HepG2 (cell line): ENCODE measurements around the gene CACNA1H. TPM values are rescaled to one million over a fixed set of nuclear protein-coding genes. Genes with fewer than 3 reads are reported as not detected.

Source experiments
- ARHGAP35 ChIP-seq: sonication (generic); formaldehyde crosslinking; IDR thresholded peaks from 2 replicates; pipeline ENCODE4 v1.9.0; 2022; ENCODE audit warnings: mild to moderate bottlenecking, inconsistent platforms, moderate library complexity, missing genetic modification reagents, borderline replicate concordance
- GATAD2A ChIP-seq: IDR thresholded peaks from 2 replicates; pipeline ENCODE4 v1.6.1; 2016
- HES4 ChIP-seq: sonication (generic); formaldehyde crosslinking; IDR thresholded peaks from 2 replicates; pipeline ENCODE4 v1.9.0; 2021; ENCODE audit warnings: mild to moderate bottlenecking, missing genetic modification reagents, borderline replicate concordance
- JUND ChIP-seq: sonication (generic); formaldehyde crosslinking; IDR thresholded peaks from 2 replicates; pipeline ENCODE4 v1.8.0; 2022; ENCODE audit warnings: mild to moderate bottlenecking, missing genetic modification reagents
- MEIS2 ChIP-seq: sonication (generic); formaldehyde crosslinking; IDR thresholded peaks from 2 replicates; pipeline ENCODE4 v1.9.0; 2021; ENCODE audit warnings: mild to moderate bottlenecking, missing genetic modification reagents
- MXI1 ChIP-seq: IDR thresholded peaks from 3 replicates; pipeline ENCODE4 v1.6.1; 2012; ENCODE audit warnings: low read depth, low read length, inconsistent platforms, borderline replicate concordance
- PRPF4 ChIP-seq: fragments of 200-400 bp; formaldehyde crosslinking; IDR thresholded peaks from 2 replicates; pipeline ENCODE4 v1.6.1; 2016; ENCODE audit warnings: low read length, low read depth; ENCODE audit not compliant: poor library complexity, severe bottlenecking
- TP53 ChIP-seq: sonication (generic); formaldehyde crosslinking; conservative IDR thresholded peaks from 2 replicates; pipeline ENCODE4 v1.4.0; 2020; ENCODE audit warnings: missing genetic modification reagents
- ZFAT ChIP-seq: sonication (generic); formaldehyde crosslinking; conservative IDR thresholded peaks from 2 replicates; pipeline ENCODE4 v1.8.1; 2023; ENCODE audit warnings: missing genetic modification reagents, inconsistent platforms
- ZSCAN30 ChIP-seq: sonication (generic); formaldehyde crosslinking; IDR thresholded peaks from 2 replicates; pipeline ENCODE4 v1.5.0; 2020; ENCODE audit warnings: mild to moderate bottlenecking, missing genetic modification reagents
- polyA plus RNA-seq, 8 experiments: library from polyadenylated mRNA; depleted of rRNA in 3 of 8; stranded (reverse) in 7 of 8; unstranded in 1 of 8; fragments of >200 nt; fragmentation: Illumina TruSeq in 4 of 8; extraction: Trizol in 4 of 8; gene quantifications; 2 replicates each; pipeline versions ENCODE4 v1.2.1 to v1.2.3, GENCODE V29; 2011 to 2016; ENCODE audit warnings: low read depth in 4 of 8, missing spikeins in 1 of 8, mixed read lengths in 1 of 8; ENCODE audit not compliant: insufficient read depth in 1 of 8
- total RNA-seq, 5 experiments: library from RNA; depleted of rRNA; stranded (reverse); fragments of >200 nt; fragmentation: Illumina TruSeq; extraction: Trizol; gene quantifications; 2 replicates each; pipeline ENCODE4 v1.2.3, GENCODE V29; 2016; ENCODE audit warnings: low read depth in 1 of 5
- TF ChIP-seq, protein P1 (sequence below), 2 experiments: IDR thresholded peaks; 2 replicates each; pipeline ENCODE4 v1.6.1; 2011 to 2012; ENCODE audit warnings: low read length in 2 of 2, borderline replicate concordance in 1 of 2, low read depth in 1 of 2, mild to moderate bottlenecking in 1 of 2, moderate library complexity in 1 of 2
- TF ChIP-seq, protein P2 (sequence below): sonication (generic); formaldehyde crosslinking; IDR thresholded peaks from 2 replicates; pipeline ENCODE4 v1.4.0; 2020; ENCODE audit warnings: mild to moderate bottlenecking, missing genetic modification reagents, borderline replicate concordance

CACNA1H gene
- total and polyA plus RNA-seq, 2 of the 13 experiments (the other 11 are each of a cell fraction or from before 2014, with no cell fraction given): 0.40 to 1.8 TPM

DNA sequence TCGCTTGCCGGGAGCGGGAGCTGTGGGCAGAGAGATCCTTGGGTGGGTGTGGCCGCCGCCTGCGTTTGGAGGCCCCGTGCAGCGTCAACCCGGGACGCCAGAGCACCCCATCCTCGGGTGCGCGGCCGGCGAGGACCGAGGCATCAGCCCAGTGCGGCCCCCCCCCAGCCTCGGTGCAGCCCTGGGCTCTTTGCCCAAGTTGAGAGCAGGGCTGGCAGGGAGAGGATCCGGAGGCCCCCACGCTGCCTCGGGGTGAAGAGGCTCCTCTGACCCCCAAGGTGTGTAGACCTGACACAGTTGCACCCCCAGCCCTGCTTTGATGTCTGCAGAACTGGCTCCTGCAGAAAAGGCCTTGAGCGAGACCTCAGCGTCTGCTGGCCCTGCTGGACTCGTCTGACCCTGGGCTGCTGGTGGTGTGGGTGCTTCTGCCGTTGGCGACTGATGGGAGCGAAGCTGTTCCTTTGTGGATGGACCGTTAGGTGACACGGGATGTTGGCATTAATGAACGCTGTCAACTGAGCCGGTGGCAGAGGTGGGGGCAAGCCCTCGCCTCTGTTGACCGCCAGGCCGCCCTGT is 8.0 kb downstream of the CACNA1H start (continued):
- TF ChIP-seq, protein P1, sequence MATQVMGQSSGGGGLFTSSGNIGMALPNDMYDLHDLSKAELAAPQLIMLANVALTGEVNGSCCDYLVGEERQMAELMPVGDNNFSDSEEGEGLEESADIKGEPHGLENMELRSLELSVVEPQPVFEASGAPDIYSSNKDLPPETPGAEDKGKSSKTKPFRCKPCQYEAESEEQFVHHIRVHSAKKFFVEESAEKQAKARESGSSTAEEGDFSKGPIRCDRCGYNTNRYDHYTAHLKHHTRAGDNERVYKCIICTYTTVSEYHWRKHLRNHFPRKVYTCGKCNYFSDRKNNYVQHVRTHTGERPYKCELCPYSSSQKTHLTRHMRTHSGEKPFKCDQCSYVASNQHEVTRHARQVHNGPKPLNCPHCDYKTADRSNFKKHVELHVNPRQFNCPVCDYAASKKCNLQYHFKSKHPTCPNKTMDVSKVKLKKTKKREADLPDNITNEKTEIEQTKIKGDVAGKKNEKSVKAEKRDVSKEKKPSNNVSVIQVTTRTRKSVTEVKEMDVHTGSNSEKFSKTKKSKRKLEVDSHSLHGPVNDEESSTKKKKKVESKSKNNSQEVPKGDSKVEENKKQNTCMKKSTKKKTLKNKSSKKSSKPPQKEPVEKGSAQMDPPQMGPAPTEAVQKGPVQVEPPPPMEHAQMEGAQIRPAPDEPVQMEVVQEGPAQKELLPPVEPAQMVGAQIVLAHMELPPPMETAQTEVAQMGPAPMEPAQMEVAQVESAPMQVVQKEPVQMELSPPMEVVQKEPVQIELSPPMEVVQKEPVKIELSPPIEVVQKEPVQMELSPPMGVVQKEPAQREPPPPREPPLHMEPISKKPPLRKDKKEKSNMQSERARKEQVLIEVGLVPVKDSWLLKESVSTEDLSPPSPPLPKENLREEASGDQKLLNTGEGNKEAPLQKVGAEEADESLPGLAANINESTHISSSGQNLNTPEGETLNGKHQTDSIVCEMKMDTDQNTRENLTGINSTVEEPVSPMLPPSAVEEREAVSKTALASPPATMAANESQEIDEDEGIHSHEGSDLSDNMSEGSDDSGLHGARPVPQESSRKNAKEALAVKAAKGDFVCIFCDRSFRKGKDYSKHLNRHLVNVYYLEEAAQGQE (IDR thresholded peaks at IDR 0.05; ENCODE audit: borderline replicate concordance in 1 of 2, low read depth in 1 of 2, low read length in 2 of 2): no peak
- TF ChIP-seq ZFAT (CRISPR knock-in tag) (no peak), JUND (CRISPR knock-in tag) (no peak), GATAD2A (CRISPR knock-in tag) (no peak), TP53 (CRISPR knock-in tag) (no peak), HES4 (CRISPR knock-in tag) (no peak), PRPF4 (no peak), MEIS2 (CRISPR knock-in tag) (no peak), ZSCAN30 (CRISPR knock-in tag) (no peak), ARHGAP35 (CRISPR knock-in tag) (no peak), MXI1 (no peak)
- TF ChIP-seq, protein P2, sequence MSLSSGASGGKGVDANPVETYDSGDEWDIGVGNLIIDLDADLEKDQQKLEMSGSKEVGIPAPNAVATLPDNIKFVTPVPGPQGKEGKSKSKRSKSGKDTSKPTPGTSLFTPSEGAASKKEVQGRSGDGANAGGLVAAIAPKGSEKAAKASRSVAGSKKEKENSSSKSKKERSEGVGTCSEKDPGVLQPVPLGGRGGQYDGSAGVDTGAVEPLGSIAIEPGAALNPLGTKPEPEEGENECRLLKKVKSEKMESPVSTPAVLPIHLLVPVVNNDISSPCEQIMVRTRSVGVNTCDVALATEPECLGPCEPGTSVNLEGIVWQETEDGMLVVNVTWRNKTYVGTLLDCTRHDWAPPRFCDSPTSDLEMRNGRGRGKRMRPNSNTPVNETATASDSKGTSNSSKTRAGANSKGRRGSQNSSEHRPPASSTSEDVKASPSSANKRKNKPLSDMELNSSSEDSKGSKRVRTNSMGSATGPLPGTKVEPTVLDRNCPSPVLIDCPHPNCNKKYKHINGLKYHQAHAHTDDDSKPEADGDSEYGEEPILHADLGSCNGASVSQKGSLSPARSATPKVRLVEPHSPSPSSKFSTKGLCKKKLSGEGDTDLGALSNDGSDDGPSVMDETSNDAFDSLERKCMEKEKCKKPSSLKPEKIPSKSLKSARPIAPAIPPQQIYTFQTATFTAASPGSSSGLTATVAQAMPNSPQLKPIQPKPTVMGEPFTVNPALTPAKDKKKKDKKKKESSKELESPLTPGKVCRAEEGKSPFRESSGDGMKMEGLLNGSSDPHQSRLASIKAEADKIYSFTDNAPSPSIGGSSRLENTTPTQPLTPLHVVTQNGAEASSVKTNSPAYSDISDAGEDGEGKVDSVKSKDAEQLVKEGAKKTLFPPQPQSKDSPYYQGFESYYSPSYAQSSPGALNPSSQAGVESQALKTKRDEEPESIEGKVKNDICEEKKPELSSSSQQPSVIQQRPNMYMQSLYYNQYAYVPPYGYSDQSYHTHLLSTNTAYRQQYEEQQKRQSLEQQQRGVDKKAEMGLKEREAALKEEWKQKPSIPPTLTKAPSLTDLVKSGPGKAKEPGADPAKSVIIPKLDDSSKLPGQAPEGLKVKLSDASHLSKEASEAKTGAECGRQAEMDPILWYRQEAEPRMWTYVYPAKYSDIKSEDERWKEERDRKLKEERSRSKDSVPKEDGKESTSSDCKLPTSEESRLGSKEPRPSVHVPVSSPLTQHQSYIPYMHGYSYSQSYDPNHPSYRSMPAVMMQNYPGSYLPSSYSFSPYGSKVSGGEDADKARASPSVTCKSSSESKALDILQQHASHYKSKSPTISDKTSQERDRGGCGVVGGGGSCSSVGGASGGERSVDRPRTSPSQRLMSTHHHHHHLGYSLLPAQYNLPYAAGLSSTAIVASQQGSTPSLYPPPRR (CRISPR knock-in tag): no peak
